ENCODE results near the gene PHF2. TPM values are rescaled to one million over a fixed set of nuclear protein-coding genes. Genes with fewer than 3 reads are reported as not detected.

PHF2 gene
- total and polyA plus RNA-seq, 9 of the 15 experiments (the other 6 are each of a cell fraction or from before 2014, with no cell fraction given) = 0.37 to 14.4 (median 8.1) TPM

GRCh38 chr9:93699650-93700049 is 123.3 kb downstream of the PHF2 start:
- no TSS peak for BruUV-seq (replicated peaks)
- TF ChIP-seq USF2 (CRISPR knock-in tag; IDR thresholded peaks at IDR 0.05) (no peak), TAF9B (IDR thresholded peaks at IDR 0.05; ENCODE audit: partially characterized antibody) (no peak), ARID2 (IDR thresholded peaks at IDR 0.05) (no peak), CGGBP1 (CRISPR knock-in tag; IDR thresholded peaks at IDR 0.05) (no peak), KDM4B (IDR thresholded peaks at IDR 0.05; ENCODE audit: borderline replicate concordance in 2 of 2, low read depth in 1 of 2) (no peak), ZNF778 (CRISPR knock-in tag; IDR thresholded peaks at IDR 0.05) (no peak), ZNF449 (CRISPR knock-in tag; IDR thresholded peaks at IDR 0.05) (no peak), HMG20A (CRISPR knock-in tag; conservative IDR thresholded peaks at IDR 0.05) (no peak), ZNF146 (CRISPR knock-in tag; IDR thresholded peaks at IDR 0.05; ENCODE audit: unreplicated experiment) (no peak), ZFP1 (CRISPR knock-in tag; IDR thresholded peaks at IDR 0.05) (no peak), RBBP5 (IDR thresholded peaks at IDR 0.05; ENCODE audit: borderline replicate concordance, insufficient read depth, low read length, poor library complexity, severe bottlenecking) (no peak)
- ChIA-PET CTCF (ENCODE audit: low intra/inter-chr PET ratio) (no interaction called here), POLR2A (no interaction called here)
- Histone ChIP-seq H3K9me3 (replicated peaks; ENCODE audit: control insufficient read depth, insufficient read depth, low read depth, low read length) (0 out of 2 replicates have a peak, but pooled peaks cover 1% of the 10 kb centered on the region), H3K4me2 (ENCODE audit: insufficient read depth, low read length) (no peak overlapping the region), H4K20me1 (replicated peaks; ENCODE audit: control insufficient read depth, insufficient read depth, low read length) (no peaks in the 10 kb centered on the region), H3K27ac (ENCODE audit: extremely low read depth, low read depth, low read length) (no peak overlapping the region), H3K27me3 (ENCODE audit: control insufficient read depth in 2 of 2, insufficient read depth in 2 of 2, low read length in 2 of 2) (peaks cover 11 to 31% of the 10 kb centered on the region in 2 experiments; a peak in 4 of 5 replicates), H3K4me1 (replicated peaks in 1 of 2; ENCODE audit: control insufficient read depth in 2 of 2, insufficient read depth in 2 of 2, low read length in 2 of 2) (peaks cover 0 to 6% of the 10 kb centered on the region in 2 experiments; a peak in 1 of 5 replicates), H3K36me3 (ENCODE audit: control insufficient read depth, insufficient read depth, low read length) (no peaks in the 10 kb centered on the region), H3K9ac (ENCODE audit: insufficient read depth in 1 of 2, low read depth in 2 of 2, low read length in 2 of 2) (no peak overlapping the region), H3K9me1 (ENCODE audit: control insufficient read depth, insufficient read depth, low read length) (no peaks in the 10 kb centered on the region), H2AFZ (ENCODE audit: low read depth, low read length) (no peak overlapping the region), H3K4me3 (no peak overlapping the region), H3K79me2 (ENCODE audit: control insufficient read depth, insufficient read depth, low read length) (no peaks in the 10 kb centered on the region)
- no peak for FAIRE-seq
- DNase-seq (ENCODE audit: extremely low read depth in 1 of 4, low spot score in 3 of 4) = no peak
- WGBS (ENCODE audit: insufficient coverage, low coverage, missing lambda C conversion rate) = 0% methylated on average over 3 of the region's 3 CpGs
- in situ Hi-C loops (cut with MboI) = loop anchor here (25.0 kb wide), 1 partner anchor 513 kb away; no protein-coding TSS in a partner anchor
- intact Hi-C loops (cut with micrococcal nuclease) = no loop called here
- no peak for ATAC-seq
